LNCAP (cell line): ENCODE results near the gene PTGDS.

Experiments used
- TF ChIP-seq, protein P1 (sequence below): fragments of 450-650 bp; IDR thresholded peaks from 2 replicates; pipeline ENCODE4 v1.5.1; 2017; ENCODE audit warnings: mild to moderate bottlenecking

Gene PTGDS

DNA sequence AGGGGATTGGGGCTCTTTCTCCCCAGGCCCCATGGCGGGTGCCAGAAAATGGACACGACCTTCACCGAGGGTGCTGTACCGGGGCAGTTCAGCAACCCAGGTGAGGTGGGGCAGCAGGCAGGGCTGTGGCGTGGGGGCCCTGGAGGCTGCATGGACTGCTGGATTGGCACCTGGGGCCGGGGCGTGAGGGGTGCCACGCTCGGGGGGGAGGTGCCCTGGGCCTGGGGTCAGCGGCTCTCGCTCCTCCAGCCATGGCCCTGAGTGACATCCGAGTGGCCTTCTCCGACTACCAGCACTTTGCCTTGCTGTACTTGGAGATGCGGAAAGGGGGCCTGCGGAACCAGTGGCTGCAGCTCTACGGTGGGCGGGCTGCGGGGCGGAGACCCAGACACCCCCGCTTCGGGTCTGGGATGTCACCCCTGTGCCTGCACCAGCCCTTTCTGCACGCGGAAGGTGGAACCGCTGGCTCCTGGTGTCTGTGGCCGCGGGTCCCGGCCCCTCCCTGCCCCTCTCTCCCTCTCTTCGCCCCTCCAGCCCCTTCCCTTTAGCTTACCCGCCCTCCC lies 7.2 kb downstream of the PTGDS start:
- TF ChIP-seq, protein P1, sequence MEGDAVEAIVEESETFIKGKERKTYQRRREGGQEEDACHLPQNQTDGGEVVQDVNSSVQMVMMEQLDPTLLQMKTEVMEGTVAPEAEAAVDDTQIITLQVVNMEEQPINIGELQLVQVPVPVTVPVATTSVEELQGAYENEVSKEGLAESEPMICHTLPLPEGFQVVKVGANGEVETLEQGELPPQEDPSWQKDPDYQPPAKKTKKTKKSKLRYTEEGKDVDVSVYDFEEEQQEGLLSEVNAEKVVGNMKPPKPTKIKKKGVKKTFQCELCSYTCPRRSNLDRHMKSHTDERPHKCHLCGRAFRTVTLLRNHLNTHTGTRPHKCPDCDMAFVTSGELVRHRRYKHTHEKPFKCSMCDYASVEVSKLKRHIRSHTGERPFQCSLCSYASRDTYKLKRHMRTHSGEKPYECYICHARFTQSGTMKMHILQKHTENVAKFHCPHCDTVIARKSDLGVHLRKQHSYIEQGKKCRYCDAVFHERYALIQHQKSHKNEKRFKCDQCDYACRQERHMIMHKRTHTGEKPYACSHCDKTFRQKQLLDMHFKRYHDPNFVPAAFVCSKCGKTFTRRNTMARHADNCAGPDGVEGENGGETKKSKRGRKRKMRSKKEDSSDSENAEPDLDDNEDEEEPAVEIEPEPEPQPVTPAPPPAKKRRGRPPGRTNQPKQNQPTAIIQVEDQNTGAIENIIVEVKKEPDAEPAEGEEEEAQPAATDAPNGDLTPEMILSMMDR = no peak

DNA sequence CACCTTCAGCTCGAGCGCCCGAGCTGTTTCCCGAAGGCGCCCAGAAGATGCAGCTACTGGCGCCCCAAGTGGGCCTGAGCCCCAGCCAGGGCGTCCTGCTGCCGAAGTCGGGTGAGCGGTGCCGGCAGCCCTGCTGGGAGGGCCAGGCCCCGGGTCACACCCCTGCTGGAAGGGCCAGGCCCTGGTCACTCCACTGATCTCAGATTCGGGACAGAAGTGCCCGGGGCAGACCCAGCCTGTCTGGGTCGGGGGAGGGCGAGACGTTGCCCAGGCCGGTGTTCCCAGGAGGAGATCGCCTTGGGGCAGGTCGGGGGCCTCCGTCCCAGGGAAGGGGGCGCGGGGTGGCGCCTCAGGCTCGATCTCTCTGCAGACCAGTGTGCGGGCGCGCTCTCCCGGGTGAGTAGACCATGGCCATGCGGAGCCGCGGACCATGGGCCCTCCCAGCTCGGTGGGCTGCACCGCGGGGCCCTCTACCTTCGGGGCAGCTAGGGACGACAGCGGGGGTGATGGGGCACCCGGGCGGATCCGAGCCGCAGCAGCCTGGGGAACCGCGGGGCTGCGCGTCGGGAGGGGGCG lies 7.8 kb downstream of the PTGDS start:
- TF ChIP-seq, protein P1 = no peak

DNA sequence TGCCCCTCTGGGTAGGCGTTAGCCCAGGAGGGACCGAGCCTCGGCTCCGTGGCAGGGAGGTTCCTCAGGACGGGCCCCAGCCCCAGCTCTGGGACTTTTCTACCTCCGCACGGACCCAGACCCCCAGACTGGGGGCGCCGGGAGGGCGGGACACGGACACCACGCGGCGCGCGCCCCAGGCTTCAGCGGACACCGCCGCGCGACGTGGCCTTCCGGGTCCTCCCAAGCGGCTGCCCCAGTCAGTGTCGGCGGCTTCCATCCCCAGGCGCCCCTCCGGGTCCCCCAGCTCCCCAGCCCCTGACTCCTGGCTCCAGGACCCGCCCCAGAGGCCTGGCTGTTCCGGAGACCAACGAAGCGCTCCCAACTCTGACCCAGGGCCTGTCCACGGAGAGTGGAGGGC lies 8.5 kb downstream of the PTGDS start:
- TF ChIP-seq, protein P1 = no peak

DNA sequence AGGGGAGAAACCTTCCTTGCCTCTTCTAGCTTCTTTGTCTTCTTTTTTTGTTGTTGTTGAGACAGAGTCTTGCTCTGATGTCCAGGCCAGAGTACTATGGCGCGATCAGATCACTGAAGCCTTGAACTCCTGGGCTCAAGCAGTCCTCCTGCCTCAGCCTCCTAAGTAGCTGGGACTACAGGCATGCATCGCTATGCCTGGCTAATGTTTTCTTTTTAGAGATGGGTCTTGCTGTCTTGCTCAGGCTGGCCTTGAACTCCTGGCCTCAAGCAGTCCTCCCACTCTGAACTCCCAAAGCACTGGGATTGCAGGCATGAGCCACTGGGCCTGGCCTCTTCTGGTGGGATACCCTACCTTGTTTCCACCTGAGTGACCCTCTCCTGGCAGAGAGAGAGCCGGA lies 11.6 kb downstream of the PTGDS start:
- TF ChIP-seq, protein P1 = no peak

DNA sequence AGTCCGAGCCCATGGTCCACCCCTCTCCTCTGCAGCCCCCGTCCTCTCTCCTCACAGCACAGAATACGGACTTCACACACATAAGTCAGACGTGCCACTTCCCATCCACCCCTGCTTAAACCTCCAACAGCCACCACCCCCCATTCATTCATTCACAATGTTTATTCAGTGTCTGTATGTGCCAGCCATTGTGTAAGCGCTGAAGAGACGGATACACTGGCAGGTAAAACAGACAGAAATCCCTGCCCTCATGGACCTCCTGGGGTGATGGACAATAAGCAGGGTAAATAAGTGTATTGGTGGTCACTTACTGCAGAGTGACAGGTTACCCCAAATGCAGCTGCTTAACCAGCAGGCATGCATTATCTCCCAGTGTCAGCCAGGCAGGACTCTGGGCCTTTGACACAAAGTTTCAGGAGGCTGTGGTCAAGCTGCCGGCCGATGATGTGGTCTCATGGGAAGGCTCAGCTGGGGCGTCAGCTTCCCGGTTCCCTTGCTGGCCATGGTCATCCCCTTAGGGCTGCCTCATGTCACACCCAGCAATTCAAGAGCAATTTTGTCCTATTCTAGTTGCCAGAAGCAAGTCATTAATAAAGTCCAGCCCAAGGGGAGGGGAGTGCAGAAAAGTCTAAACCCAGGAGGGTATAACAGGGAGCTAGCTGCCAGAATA lies 13.1 kb downstream of the PTGDS start:
- TF ChIP-seq, protein P1 = no peak

DNA sequence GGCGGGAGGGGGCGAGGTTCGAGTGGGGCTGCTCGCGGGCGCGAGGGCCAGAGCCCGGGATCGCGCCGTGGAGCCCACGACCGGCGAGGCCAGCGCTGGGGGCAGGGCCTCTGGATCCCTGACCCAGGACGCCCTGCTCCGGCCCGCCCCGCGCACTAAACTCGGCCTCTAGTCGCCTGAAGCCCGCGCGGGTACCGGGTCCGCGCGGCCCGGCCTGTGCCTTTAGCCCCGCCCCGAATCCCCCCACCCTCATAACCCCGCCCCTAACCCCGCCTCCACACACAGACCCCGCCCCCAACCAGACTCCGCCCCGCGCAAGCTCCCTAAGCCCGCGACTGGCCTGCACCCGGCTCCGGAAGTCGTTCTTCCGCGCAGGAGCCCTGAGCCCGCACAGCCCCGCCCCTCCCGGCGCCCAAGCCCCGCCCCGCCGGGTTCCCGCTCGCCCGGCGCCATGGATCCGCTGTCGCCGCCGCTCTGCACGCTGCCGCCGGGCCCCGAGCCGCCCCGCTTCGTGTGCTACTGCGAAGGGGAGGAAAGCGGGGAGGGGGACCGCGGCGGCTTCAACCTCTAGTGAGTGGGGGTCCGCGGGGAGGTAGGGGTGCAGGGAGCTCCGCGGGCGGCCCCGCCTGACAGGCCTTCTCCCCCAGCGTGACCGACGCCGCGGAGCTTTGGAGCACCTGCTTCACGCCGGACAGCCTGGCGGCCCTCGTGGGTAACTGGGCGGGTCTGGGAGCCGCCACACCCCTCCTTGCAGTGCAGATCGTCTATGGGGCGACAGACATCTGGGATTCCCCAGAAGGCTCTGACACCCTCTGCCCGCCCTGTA lies 14.9 kb downstream of the PTGDS start, which contains the start of gene PAXX:
Gene PAXX (plus strand): TSS at position 430 of the 826 bp plus-strand sequence. CDS start 22 bp downstream, at position 452.
- TF ChIP-seq, protein P1 = no peak

DNA sequence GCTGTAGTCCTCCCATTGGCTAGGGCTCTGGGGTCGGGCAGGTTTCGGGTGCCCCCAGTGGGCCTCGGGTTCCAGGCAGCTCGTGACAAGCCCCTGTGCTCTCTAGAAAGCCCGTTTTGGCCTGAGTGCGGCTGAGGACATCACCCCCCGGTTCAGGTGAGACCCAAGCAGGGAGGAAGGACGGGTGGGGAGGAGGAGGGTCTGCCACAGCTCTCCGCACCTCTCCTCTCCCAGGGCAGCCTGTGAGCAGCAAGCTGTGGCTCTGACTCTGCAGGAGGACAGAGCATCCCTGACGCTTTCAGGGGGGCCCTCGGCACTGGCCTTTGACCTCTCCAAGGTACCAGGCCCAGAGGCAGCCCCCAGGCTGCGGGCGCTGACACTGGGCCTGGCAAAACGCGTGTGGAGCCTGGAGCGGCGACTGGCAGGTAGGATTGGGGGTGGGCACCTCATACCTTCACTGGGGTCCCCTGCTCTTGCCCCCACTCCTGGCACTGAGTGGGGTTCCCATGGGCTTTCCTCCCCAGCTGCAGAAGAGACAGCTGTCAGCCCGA lies 15.6 kb downstream of the PTGDS start:
- TF ChIP-seq, protein P1 = no peak
